Neuron (in vitro differentiated cells): Measurements from ENCODE around the gene LATS2.

Source experiments
- H2AFZ ChIP-seq: one replicate; pipeline ENCODE4 v1.6.1; 2013; ENCODE audit warnings: low read depth, mild to moderate bottlenecking, inconsistent platforms, low read length, moderate library complexity
- H3K27me3 ChIP-seq: one replicate; pipeline ENCODE4 v1.6.1; 2013; ENCODE audit warnings: low read length; ENCODE audit not compliant: insufficient read depth
- H3K36me3 ChIP-seq: one replicate; pipeline ENCODE4 v1.6.1; 2013; ENCODE audit warnings: low read length; ENCODE audit not compliant: insufficient read depth
- H3K4me1 ChIP-seq: one replicate; pipeline ENCODE4 v1.6.1; 2013; ENCODE audit warnings: low read length; ENCODE audit not compliant: insufficient read depth
- H3K4me3 ChIP-seq: 2 replicates; pipeline ENCODE4 v1.5.1; 2013; ENCODE audit warnings: mild to moderate bottlenecking, low read length, moderate library complexity
- H3K9me3 ChIP-seq: one replicate; pipeline ENCODE4 v1.6.1; 2013; ENCODE audit warnings: low read length

The LATS2 gene

GRCh38 chr13:21033856-21034602 is 27.4 kb downstream of the LATS2 start:
- peaks cover 7% of the 10 kb centered on the region for H3K9me3 ChIP-seq
- H3K36me3 ChIP-seq, result no peaks in the 10 kb centered on the region
- H3K27me3 ChIP-seq, result no peaks in the 10 kb centered on the region
- no peak overlapping the region for H2AFZ ChIP-seq
- no peak overlapping the region for H3K4me3 ChIP-seq
- H3K4me1 ChIP-seq, result no peaks in the 10 kb centered on the region

GRCh38 chr13:21033212-21033840 is 28.1 kb downstream of the LATS2 start:
- H3K4me1 ChIP-seq, result no peaks in the 10 kb centered on the region
- H3K4me3 ChIP-seq, result no peak overlapping the region
- H3K27me3 ChIP-seq, result no peaks in the 10 kb centered on the region
- H3K9me3 ChIP-seq, result peaks cover 7% of the 10 kb centered on the region
- no peaks in the 10 kb centered on the region for H3K36me3 ChIP-seq
- no peak overlapping the region for H2AFZ ChIP-seq

- no peaks in the 10 kb centered on the region for H3K27me3 ChIP-seq
- no peak overlapping the region for H3K4me3 ChIP-seq
- peaks cover 7% of the 10 kb centered on the region for H3K9me3 ChIP-seq
- H2AFZ ChIP-seq, result no peak overlapping the region
- no peaks in the 10 kb centered on the region for H3K36me3 ChIP-seq
- H3K4me1 ChIP-seq, result no peaks in the 10 kb centered on the region
Measured at GRCh38 chr13:21032656-21033055, 28.7 kb downstream of the LATS2 start.

GRCh38 chr13:21031594-21032275 is 29.7 kb downstream of the LATS2 start:
- Histone ChIP-seq H3K4me3 (no peak overlapping the region), H3K4me1 (no peaks in the 10 kb centered on the region), H3K9me3 (peaks cover 7% of the 10 kb centered on the region), H2AFZ (no peak overlapping the region), H3K27me3 (no peaks in the 10 kb centered on the region), H3K36me3 (no peaks in the 10 kb centered on the region)

- Histone ChIP-seq H3K36me3 (peaks cover 3% of the 10 kb centered on the region), H3K9me3 (peaks cover 4% of the 10 kb centered on the region), H3K27me3 (no peaks in the 10 kb centered on the region), H2AFZ (no peak overlapping the region), H3K4me3 (no peak overlapping the region), H3K4me1 (no peaks in the 10 kb centered on the region)
Measured at GRCh38 chr13:21025539-21025938, 35.8 kb downstream of the LATS2 start.

- no peaks in the 10 kb centered on the region for H3K4me1 ChIP-seq
- no peaks in the 10 kb centered on the region for H3K27me3 ChIP-seq
- H3K36me3 ChIP-seq, result peaks cover 3% of the 10 kb centered on the region
- H2AFZ ChIP-seq, result no peak overlapping the region
- H3K9me3 ChIP-seq, result peaks cover 2% of the 10 kb centered on the region
- no peak overlapping the region for H3K4me3 ChIP-seq
Measured at GRCh38 chr13:21022056-21022979, 39.1 kb downstream of the LATS2 start.

GRCh38 chr13:21020581-21020980 is 40.8 kb downstream of the LATS2 start:
- Histone ChIP-seq H3K9me3 (peaks cover 1% of the 10 kb centered on the region), H3K4me3 (no peak overlapping the region), H2AFZ (no peak overlapping the region), H3K36me3 (peaks cover 3% of the 10 kb centered on the region), H3K4me1 (no peaks in the 10 kb centered on the region), H3K27me3 (no peaks in the 10 kb centered on the region)

- no peaks in the 10 kb centered on the region for H3K9me3 ChIP-seq
- no peaks in the 10 kb centered on the region for H3K4me1 ChIP-seq
- H3K27me3 ChIP-seq, result no peaks in the 10 kb centered on the region
- no peaks in the 10 kb centered on the region for H3K36me3 ChIP-seq
- no peak overlapping the region for H2AFZ ChIP-seq
- no peak overlapping the region for H3K4me3 ChIP-seq
Measured at GRCh38 chr13:21020176-21020575, 41.2 kb downstream of the LATS2 start.

- H3K36me3 ChIP-seq, result no peaks in the 10 kb centered on the region
- H2AFZ ChIP-seq, result no peak overlapping the region
- H3K4me1 ChIP-seq, result no peaks in the 10 kb centered on the region
- no peaks in the 10 kb centered on the region for H3K27me3 ChIP-seq
- H3K9me3 ChIP-seq, result no peaks in the 10 kb centered on the region
- H3K4me3 ChIP-seq, result no peak overlapping the region
Measured at GRCh38 chr13:21018220-21018619, 43.2 kb downstream of the LATS2 start.

GRCh38 chr13:21016487-21016886 is 44.9 kb downstream of the LATS2 start:
- Histone ChIP-seq H3K27me3 (no peaks in the 10 kb centered on the region), H2AFZ (no peak overlapping the region), H3K4me3 (no peak overlapping the region), H3K4me1 (no peaks in the 10 kb centered on the region), H3K9me3 (no peaks in the 10 kb centered on the region), H3K36me3 (no peaks in the 10 kb centered on the region)

- no peaks in the 10 kb centered on the region for H3K9me3 ChIP-seq
- no peaks in the 10 kb centered on the region for H3K4me1 ChIP-seq
- no peak overlapping the region for H3K4me3 ChIP-seq
- H3K27me3 ChIP-seq, result no peaks in the 10 kb centered on the region
- no peaks in the 10 kb centered on the region for H3K36me3 ChIP-seq
- H2AFZ ChIP-seq, result no peak overlapping the region
Measured at GRCh38 chr13:21015284-21015683, 46.1 kb downstream of the LATS2 start.

GRCh38 chr13:21014502-21015170 is 46.8 kb downstream of the LATS2 start:
- Histone ChIP-seq H3K4me3 (no peak overlapping the region), H3K9me3 (no peaks in the 10 kb centered on the region), H3K36me3 (no peaks in the 10 kb centered on the region), H3K27me3 (no peaks in the 10 kb centered on the region), H2AFZ (no peak overlapping the region), H3K4me1 (no peaks in the 10 kb centered on the region)
